8988T (cell line): ENCODE results near the gene METTL18.

Experiments used
- DNase-seq: peaks from one replicate; pipeline ENCODE4 v3.0.0; 2011

Gene METTL18

GRCh38 chr1:169784102-169784501 lies 10.6 kb downstream of the METTL18 start:
- no peak for DNase-seq

GRCh38 chr1:169782596-169782995 lies 12.1 kb downstream of the METTL18 start:
- DNase-seq = no peak

GRCh38 chr1:169779970-169780369 lies 14.7 kb downstream of the METTL18 start:
- DNase-seq = no peak

GRCh38 chr1:169779150-169779549 lies 15.6 kb downstream of the METTL18 start:
- no peak for DNase-seq

GRCh38 chr1:169776440-169776839 lies 18.3 kb downstream of the METTL18 start:
- no peak for DNase-seq

- DNase-seq = no peak
Measured at GRCh38 chr1:169768161-169768560, 26.5 kb downstream of the METTL18 start.

GRCh38 chr1:169765580-169766331 lies 29.0 kb downstream of the METTL18 start:
- no peak for DNase-seq

GRCh38 chr1:169764919-169765318 lies 29.8 kb downstream of the METTL18 start:
- DNase-seq = no peak

- no peak for DNase-seq
Measured at GRCh38 chr1:169762699-169763098, 32.0 kb downstream of the METTL18 start.

- no peak for DNase-seq
Measured at GRCh38 chr1:169759038-169759437, 35.7 kb downstream of the METTL18 start.

GRCh38 chr1:169753549-169753948 lies 41.2 kb downstream of the METTL18 start:
- no peak for DNase-seq

- no peak for DNase-seq
Measured at GRCh38 chr1:169750041-169750440, 44.7 kb downstream of the METTL18 start.

GRCh38 chr1:169746550-169746949 lies 48.2 kb downstream of the METTL18 start:
- DNase-seq = no peak

GRCh38 chr1:169745015-169745861 lies 49.5 kb downstream of the METTL18 start:
- no peak for DNase-seq
